NB4 (cell line): ENCODE data around the gene GORASP1.
"Not testable (repeated sequence)": the region's sequence is repeated elsewhere in the genome, so short reads cannot be mapped to it uniquely, and the experiment has no call there.

Experiments used
- DNase-seq: peaks from one replicate; pipeline ENCODE4 v3.0.0; 2010; ENCODE audit warnings: low read depth
- H3K4me3 ChIP-seq: one replicate; pipeline ENCODE4 v1.5.1; 2011; ENCODE audit warnings: mild to moderate bottlenecking, low read depth, low read length, moderate library complexity
- MYC ChIP-seq: IDR thresholded peaks from 2 replicates; pipeline ENCODE4 v1.6.1; 2011; ENCODE audit warnings: low read depth, low read length
- POLR2A ChIP-seq: IDR thresholded peaks from 2 replicates; pipeline ENCODE4 v1.6.1; 2011; ENCODE audit warnings: mild to moderate bottlenecking; ENCODE audit not compliant: insufficient read length; ENCODE audit errors: extremely low read depth
- TF ChIP-seq, protein P1 (sequence below): IDR thresholded peaks from 2 replicates; pipeline ENCODE4 v1.6.1; 2011; ENCODE audit warnings: low read depth, low read length
- TF ChIP-seq, protein P2 (sequence below): IDR thresholded peaks from one replicate; pipeline ENCODE4 v1.5.1; 2012; ENCODE audit warnings: low read depth, low read length

Gene GORASP1

DNA sequence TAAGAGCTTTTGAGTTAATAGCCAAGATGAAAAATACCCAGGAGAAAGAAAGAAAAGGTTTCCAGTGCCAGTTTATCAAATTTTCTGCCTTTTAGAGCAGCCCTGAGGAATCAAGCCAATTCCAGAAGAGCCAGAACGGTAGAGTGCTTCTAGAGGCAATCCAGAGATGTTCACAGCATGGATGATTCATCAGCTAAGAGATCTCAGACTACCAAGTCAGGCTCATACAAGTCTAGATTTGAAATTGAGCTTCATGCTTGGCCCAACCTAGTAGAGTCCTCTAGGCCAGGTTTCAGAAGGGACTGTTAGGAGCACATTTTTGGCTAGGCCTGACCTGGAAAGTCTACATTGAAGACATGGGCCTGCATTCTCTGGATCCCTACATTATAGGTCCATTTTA lies 40.1 kb downstream of the GORASP1 start:
- no peak overlapping the region for H3K4me3 ChIP-seq
- DNase-seq: no peak
- TF ChIP-seq, protein P1, sequence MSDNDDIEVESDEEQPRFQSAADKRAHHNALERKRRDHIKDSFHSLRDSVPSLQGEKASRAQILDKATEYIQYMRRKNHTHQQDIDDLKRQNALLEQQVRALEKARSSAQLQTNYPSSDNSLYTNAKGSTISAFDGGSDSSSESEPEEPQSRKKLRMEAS: no peak
- TF ChIP-seq POLR2A (no peak), MYC (no peak)
- TF ChIP-seq, protein P2, sequence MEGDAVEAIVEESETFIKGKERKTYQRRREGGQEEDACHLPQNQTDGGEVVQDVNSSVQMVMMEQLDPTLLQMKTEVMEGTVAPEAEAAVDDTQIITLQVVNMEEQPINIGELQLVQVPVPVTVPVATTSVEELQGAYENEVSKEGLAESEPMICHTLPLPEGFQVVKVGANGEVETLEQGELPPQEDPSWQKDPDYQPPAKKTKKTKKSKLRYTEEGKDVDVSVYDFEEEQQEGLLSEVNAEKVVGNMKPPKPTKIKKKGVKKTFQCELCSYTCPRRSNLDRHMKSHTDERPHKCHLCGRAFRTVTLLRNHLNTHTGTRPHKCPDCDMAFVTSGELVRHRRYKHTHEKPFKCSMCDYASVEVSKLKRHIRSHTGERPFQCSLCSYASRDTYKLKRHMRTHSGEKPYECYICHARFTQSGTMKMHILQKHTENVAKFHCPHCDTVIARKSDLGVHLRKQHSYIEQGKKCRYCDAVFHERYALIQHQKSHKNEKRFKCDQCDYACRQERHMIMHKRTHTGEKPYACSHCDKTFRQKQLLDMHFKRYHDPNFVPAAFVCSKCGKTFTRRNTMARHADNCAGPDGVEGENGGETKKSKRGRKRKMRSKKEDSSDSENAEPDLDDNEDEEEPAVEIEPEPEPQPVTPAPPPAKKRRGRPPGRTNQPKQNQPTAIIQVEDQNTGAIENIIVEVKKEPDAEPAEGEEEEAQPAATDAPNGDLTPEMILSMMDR: no peak

DNA sequence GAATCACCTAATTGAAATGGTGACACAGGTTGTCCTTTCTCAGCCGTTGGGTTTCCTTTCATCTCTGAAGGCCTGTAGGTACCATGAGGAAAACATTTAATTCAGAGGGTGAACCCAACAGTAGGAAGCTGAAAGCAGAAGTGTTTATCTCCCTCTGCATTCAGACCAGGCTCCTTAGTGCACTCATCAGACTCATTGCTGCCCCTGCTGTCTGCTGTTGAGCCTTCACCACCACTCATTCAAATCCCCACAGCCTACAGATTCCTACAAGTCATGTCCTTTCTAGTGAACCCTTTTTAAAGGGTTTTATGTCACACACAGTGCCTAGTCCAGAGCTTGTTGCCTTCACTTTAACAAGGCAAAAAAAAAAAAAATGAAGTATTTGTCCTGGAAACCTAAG lies 42.2 kb downstream of the GORASP1 start:
- H3K4me3 ChIP-seq: no peak overlapping the region
- TF ChIP-seq, protein P2: peak; percentile 69
- no peak for TF ChIP-seq POLR2A
- peak; percentile 68 for DNase-seq

DNA sequence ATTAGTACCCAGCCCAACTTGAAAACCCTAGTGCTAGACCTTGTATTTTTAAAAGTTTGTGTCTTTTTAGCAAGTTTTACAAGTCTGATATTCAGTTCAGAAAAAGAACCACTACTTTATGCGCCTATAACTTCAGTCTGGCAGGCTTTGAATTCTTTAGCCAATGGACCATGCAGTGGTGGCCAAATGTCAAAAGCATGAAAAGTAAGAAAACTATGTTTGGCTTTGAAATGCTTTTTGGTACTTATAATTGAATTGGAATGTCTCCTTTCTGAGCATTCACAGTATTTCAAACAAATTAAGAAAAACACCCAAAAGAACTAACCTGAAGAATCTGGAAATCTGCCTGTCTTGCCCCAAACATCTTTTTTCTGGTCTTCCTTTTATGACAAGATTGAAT lies 42.8 kb downstream of the GORASP1 start:
- TF ChIP-seq MYC: no peak
- TF ChIP-seq, protein P1: no peak
- no peak for TF ChIP-seq POLR2A
- TF ChIP-seq, protein P2: no peak
- no peak for DNase-seq
- H3K4me3 ChIP-seq: no peak overlapping the region

DNA sequence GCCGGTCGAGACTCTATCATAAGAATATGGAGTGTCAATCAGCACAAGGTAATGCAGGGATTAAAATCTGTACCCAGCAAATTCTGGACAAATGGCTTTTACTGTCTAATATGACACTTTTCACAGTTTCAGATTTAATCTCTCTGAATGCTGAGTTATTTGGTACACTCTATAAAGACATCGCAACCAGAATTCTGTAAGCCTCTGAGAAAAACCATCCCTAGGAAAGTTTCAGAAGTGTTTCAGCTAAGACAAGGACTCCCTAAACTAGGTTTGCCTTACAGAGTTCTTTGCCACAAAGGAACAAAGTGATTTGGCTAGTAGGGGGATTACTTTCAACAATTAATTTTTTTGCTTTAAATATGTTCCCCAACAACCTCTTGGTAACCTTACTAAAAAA lies 44.3 kb downstream of the GORASP1 start:
- H3K4me3 ChIP-seq: no peak overlapping the region
- DNase-seq: no peak
- TF ChIP-seq MYC (no peak), POLR2A (no peak)
- TF ChIP-seq, protein P2: no peak
- TF ChIP-seq, protein P1: no peak

DNA sequence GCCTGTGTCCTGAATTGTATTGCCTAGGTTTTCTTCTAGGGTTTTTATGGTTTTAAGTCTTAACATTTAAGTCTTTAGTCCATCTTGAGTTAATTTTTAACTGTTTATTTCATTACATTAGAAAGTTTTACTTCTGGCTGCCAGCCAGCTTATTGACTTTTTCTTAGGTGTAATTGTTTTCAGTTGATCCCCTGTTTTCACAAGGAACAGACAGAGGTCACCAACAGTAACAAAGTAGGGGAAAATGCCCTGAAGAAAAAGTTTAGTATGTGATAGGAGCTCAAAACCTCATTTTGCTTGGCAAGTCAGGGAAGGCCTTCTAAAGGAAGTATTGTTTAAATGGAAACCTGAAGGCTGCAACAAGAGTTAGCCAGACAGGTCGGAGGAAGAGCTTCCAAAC lies 45.2 kb downstream of the GORASP1 start:
- DNase-seq: no peak
- TF ChIP-seq, protein P1: no peak
- TF ChIP-seq POLR2A (no peak), MYC (no peak)
- TF ChIP-seq, protein P2: no peak
- H3K4me3 ChIP-seq: no peak overlapping the region

DNA sequence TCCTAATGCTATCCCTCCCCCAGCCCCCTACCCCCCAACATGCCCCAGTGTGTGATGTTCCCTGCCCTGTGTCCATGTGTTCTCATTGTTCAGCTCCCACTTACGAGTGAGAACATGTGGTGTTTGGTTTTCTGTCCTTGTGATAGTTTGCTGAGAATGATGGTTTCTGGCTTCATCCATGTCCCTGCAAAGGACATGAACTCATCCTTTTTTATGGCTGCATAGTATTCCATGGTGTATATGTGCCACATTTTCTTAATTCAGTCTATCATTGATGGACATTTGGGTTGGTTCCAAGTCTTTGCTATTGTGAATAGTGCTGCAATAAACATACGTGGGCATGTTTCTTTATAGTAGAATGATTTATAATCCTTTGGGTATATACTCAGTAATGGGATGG lies 46.2 kb downstream of the GORASP1 start:
- H3K4me3 ChIP-seq, DNase-seq: not testable (repeated sequence)

DNA sequence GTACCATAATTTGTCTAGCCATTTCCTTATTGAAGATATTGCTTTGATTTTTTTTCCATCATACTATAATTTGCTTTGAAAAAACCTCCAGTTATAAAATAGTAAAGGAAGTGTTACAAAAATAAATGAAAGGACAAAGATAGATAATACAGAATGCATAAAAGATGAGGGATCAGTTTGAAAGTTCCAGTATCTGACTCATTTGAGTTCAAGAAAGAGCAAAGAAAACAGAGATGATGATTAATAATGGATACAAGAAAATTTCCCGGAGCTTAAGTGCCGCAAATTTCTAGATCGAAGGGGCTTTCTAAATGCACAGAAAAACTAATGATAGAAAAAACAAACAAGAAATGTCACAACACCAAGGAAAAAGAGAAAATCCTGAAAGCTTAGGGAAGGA lies 51.3 kb downstream of the GORASP1 start:
- no peak for DNase-seq
- no peak overlapping the region for H3K4me3 ChIP-seq
- TF ChIP-seq MYC (no peak), POLR2A (no peak)
- TF ChIP-seq, protein P1: no peak
- TF ChIP-seq, protein P2: no peak
